Measurements from ENCODE around the gene DEGS1. TPM values are rescaled to one million over a fixed set of nuclear protein-coding genes. Genes with fewer than 3 reads are reported as not detected.

The DEGS1 gene
- polyA plus RNA-seq, 1 donor from 2014 or later = 53.7 TPM

- Histone ChIP-seq H4K20me1 (ENCODE audit: insufficient read depth) (no peaks in the 10 kb centered on the region), H3K27me3 (ENCODE audit: insufficient read depth, low read depth, low read length) (no peaks in the 10 kb centered on the region), H3K9me3 (ENCODE audit: low read length) (no peaks in the 10 kb centered on the region), H3K79me2 (replicated peaks; ENCODE audit: insufficient read depth, low read length) (no peaks in the 10 kb centered on the region), H3K9me2 (ENCODE audit: insufficient read depth, low read length) (no peaks in the 10 kb centered on the region), H3F3A (ENCODE audit: insufficient read depth, low read length, poor library complexity, severe bottlenecking) (no peaks in the 10 kb centered on the region), H3K36me3 (ENCODE audit: insufficient read depth, low read length) (no peaks in the 10 kb centered on the region), H3K9ac (ENCODE audit: low read length) (no peak overlapping the region), H3K4me3 (ENCODE audit: low read length) (no peak overlapping the region), H2AFZ (ENCODE audit: low read depth, low read length) (no peak overlapping the region), H3K27ac (ENCODE audit: low read length) (no peak overlapping the region), H3K4me2 (ENCODE audit: low read length) (no peak overlapping the region)
- TF ChIP-seq POLR2AphosphoS5 (IDR thresholded peaks at IDR 0.05) (no peak), CTCF (IDR thresholded peaks at IDR 0.05; ENCODE audit: poor library complexity, severe bottlenecking) (no peak)
- TF ChIP-seq, protein P1, sequence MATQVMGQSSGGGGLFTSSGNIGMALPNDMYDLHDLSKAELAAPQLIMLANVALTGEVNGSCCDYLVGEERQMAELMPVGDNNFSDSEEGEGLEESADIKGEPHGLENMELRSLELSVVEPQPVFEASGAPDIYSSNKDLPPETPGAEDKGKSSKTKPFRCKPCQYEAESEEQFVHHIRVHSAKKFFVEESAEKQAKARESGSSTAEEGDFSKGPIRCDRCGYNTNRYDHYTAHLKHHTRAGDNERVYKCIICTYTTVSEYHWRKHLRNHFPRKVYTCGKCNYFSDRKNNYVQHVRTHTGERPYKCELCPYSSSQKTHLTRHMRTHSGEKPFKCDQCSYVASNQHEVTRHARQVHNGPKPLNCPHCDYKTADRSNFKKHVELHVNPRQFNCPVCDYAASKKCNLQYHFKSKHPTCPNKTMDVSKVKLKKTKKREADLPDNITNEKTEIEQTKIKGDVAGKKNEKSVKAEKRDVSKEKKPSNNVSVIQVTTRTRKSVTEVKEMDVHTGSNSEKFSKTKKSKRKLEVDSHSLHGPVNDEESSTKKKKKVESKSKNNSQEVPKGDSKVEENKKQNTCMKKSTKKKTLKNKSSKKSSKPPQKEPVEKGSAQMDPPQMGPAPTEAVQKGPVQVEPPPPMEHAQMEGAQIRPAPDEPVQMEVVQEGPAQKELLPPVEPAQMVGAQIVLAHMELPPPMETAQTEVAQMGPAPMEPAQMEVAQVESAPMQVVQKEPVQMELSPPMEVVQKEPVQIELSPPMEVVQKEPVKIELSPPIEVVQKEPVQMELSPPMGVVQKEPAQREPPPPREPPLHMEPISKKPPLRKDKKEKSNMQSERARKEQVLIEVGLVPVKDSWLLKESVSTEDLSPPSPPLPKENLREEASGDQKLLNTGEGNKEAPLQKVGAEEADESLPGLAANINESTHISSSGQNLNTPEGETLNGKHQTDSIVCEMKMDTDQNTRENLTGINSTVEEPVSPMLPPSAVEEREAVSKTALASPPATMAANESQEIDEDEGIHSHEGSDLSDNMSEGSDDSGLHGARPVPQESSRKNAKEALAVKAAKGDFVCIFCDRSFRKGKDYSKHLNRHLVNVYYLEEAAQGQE (IDR thresholded peaks at IDR 0.05; ENCODE audit: borderline replicate concordance) = no peak
These were observed 9.5 kb upstream of the DEGS1 start for GRCh38 chr1:224173523-224173922.

DNA sequence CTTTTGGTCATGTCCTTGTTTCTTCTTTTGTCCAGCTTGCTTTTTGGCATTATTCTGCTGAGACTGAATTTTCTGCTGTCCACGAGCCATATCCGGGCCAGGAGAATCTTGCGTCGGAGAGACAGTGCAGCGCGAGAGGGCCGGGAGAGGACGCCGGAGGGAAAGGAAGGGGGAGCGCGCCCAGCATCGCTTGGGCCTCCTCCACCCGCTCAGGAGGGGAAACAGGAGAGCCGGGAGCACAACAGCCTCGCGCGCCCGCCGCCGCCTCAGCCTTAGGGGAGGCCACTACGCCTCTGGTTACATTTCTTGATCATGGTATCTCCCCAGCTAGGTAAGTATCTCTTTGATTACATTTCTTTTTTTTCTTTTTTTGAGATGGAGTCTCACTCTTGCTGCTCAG, 7.4 kb upstream of the DEGS1 start:
- Histone ChIP-seq H3K4me2 (ENCODE audit: low read length) (no peak overlapping the region), H3K9ac (ENCODE audit: low read length) (no peak overlapping the region), H3K9me2 (ENCODE audit: insufficient read depth, low read length) (no peaks in the 10 kb centered on the region), H4K20me1 (ENCODE audit: insufficient read depth) (no peaks in the 10 kb centered on the region), H3K9me3 (ENCODE audit: low read length) (no peaks in the 10 kb centered on the region), H3F3A (ENCODE audit: insufficient read depth, low read length, poor library complexity, severe bottlenecking) (no peaks in the 10 kb centered on the region), H3K79me2 (replicated peaks; ENCODE audit: insufficient read depth, low read length) (no peaks in the 10 kb centered on the region), H3K27ac (ENCODE audit: low read length) (no peak overlapping the region), H3K4me3 (ENCODE audit: low read length) (no peak overlapping the region), H2AFZ (ENCODE audit: low read depth, low read length) (no peak overlapping the region), H3K27me3 (ENCODE audit: insufficient read depth, low read depth, low read length) (no peaks in the 10 kb centered on the region), H3K36me3 (ENCODE audit: insufficient read depth, low read length) (no peaks in the 10 kb centered on the region)
- TF ChIP-seq EZH2 (IDR thresholded peaks at IDR 0.05; ENCODE audit: borderline replicate concordance, insufficient read depth, low read length, poor library complexity, severe bottlenecking) (no peak), TAF1 (IDR thresholded peaks at IDR 0.05; ENCODE audit: low read depth) (no peak), RAD21 (conservative IDR thresholded peaks at IDR 0.05) (no peak), CTCF (IDR thresholded peaks at IDR 0.05; ENCODE audit: poor library complexity, severe bottlenecking) (no peak), MXI1 (conservative IDR thresholded peaks at IDR 0.05; ENCODE audit: poor library complexity, severe bottlenecking) (no peak), EP300 (conservative IDR thresholded peaks at IDR 0.05; ENCODE audit: poor library complexity, severe bottlenecking) (no peak)

All from neural cell (in vitro differentiated cells).